ENCODE data around the gene UPP2. TPM values are rescaled to one million over a fixed set of nuclear protein-coding genes. Genes with fewer than 3 reads are reported as not detected.

The UPP2 gene
- total RNA-seq, 1 donor from 2014 or later = not detected

GRCh38 chr2:158112992-158113391 is 11.3 kb downstream of the UPP2 start:
- DNase-seq = no peak

- DNase-seq = no peak
These were observed 12.1 kb downstream of the UPP2 start for GRCh38 chr2:158113741-158114295.

GRCh38 chr2:158114516-158114915 is 12.8 kb downstream of the UPP2 start:
- no peak for DNase-seq

GRCh38 chr2:158115202-158115767 is 13.6 kb downstream of the UPP2 start:
- no peak for DNase-seq

DNA sequence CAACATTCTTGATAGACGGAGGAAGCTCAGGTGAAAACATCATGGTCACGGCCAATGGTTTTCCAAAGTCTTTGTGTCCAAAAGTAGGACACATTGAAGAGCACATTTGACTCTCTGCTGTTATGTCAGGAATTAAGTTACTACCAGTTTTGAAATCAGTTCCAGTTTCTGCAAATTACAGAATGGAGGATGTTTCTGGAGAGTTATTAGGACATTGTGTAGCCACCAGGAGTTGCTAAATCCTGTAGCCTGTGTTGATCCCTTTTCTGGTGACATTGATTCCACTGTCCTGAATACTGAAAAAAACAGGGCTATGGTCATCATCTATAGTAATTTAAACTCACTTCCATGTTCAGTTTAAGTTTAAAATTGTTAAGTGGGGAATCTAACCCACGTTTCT is 15.3 kb downstream of the UPP2 start:
- no peak for DNase-seq

GRCh38 chr2:158120102-158120501 is 18.4 kb downstream of the UPP2 start:
- no peak for DNase-seq

- DNase-seq = no peak
These were observed 19.3 kb downstream of the UPP2 start for GRCh38 chr2:158120664-158121641.

DNA sequence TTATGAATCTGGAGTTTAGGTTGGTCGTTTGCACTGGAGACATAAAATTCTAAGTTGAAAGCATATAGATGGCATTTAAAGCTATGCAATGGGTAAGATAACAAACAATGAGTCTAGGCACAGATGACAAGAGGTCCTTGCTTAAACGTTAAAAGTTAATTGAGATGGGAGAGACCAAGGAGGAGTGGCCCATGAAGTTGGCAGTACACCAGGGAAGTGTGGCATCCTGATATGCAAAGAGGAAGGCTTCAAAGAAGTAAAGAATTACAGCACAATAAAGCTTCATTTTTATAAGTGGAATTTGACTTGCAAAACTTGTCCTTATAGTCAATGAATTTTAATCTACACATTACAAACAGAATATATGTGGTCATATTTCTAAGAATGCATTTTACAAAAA is 23.2 kb downstream of the UPP2 start:
- no peak for DNase-seq

- DNase-seq = no peak
These were observed 24.3 kb downstream of the UPP2 start for GRCh38 chr2:158125756-158126498.

DNA sequence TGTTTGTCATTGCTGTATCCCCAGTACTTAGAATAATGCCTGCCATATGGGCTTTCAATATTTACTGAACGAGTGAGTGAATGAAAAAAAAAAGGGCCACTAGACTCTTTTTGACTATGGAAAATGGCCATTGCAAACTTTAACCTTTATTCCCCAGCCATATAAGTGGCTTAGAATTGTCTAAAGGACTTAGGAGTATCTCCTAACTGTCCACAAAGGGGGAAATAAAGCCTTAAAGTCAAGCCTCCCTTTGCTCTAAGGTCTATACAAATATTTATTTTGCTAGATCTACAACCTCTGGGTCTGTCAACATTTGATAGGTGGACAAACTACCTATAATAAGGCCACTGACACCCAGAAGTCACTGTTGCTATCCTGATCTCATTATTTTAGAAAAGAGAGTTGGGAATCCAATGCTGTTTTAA is 25.7 kb downstream of the UPP2 start:
- no peak for DNase-seq

- no peak for DNase-seq
These were observed 26.7 kb downstream of the UPP2 start for GRCh38 chr2:158128168-158128973.

DNA sequence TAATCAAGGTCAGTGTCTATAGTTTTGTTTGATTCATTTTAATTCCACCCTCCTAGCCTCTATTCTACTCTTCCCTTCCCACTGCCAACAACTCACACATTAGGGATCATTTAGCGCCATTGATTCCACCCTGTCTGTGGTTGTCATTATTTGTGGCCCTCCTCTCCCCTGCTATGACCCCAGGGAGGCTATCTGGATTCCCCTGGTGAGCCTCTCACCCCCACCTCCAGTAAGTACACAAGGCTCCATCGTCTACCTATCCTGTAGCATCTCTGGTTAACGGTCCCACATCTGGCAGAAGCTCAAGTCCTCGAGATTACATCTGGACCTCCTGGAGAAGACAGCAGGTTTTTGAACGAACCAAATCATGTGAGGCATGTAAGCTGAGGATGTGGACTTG is 27.4 kb downstream of the UPP2 start:
- DNase-seq = no peak

GRCh38 chr2:158130832-158131473 is 29.3 kb downstream of the UPP2 start:
- no peak for DNase-seq

- DNase-seq = no peak
These were observed 29.8 kb downstream of the UPP2 start for GRCh38 chr2:158131483-158131912.

DNA sequence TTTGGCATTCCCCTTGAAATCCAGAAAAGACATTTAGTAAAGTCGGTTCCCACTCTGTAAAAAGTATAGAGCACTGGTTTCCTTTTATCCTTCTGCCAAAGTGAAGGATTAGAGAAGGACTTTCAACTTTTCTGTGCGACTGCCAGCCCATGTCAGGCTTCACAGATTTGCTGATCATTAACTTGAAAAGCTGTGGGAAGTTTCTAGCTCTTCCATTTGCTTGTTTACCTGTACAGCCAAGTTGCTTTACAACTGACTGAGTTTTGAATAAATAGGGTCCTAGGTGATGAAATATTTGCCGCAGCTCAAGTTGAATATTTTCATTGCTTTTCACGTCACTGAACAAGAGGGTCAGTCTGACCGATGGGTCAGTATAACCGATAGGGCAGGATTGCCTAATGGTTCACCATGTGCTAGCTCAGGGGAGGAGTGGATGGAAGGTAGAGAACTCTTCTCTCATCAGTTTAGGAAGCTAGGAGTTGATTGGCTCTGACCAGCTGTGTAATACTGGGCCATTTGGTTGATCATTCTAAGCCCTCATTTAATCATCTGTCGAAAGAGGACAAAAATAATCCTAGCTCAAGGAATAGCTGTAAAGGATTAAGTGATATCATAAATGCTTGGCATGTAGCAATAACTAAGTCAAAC is 30.4 kb downstream of the UPP2 start:
- DNase-seq = no peak

- DNase-seq = no peak
These were observed 32.4 kb downstream of the UPP2 start for GRCh38 chr2:158134055-158134454.

GRCh38 chr2:158134655-158135054 is 33.0 kb downstream of the UPP2 start:
- DNase-seq = no peak

DNA sequence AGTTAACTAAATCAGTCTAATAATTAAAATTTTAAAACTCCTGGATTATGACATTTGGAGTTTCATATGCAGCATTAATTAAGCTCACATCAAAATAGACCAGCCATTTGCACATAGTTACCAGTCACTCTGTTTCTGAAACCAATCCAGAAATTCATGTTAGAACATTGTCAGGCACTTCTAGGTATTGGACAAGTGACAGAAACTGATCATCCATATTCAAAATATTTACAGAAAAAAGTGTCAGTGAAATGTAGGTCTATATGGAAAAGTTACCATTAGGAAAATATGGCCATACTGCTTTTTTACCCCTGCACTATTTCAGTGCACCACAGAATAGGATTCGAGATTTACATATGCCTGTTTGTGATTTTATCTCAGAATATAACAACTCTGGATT is 33.4 kb downstream of the UPP2 start:
- DNase-seq = no peak

GRCh38 chr2:158138255-158138654 is 36.6 kb downstream of the UPP2 start:
- DNase-seq = no peak

DNA sequence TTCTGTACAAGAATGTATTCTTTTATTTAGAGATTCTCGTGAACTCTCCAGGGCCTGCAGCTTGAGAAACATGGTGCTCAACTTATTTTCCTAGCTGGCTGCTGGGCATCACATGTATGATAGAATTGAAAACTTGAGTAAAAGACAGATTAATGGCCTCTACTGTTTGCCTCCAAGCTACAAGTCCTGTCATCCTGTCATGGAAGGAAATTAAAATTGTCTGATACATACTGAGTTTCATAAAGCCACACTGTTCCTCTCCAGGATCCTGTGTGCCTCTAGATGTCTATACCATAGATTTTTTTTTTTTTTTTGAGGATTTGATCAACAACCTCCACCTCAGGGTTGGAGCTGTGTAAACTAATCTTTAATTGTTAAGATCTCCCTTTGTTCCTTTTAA is 38.5 kb downstream of the UPP2 start:
- DNase-seq = peak; percentile 7

DNA sequence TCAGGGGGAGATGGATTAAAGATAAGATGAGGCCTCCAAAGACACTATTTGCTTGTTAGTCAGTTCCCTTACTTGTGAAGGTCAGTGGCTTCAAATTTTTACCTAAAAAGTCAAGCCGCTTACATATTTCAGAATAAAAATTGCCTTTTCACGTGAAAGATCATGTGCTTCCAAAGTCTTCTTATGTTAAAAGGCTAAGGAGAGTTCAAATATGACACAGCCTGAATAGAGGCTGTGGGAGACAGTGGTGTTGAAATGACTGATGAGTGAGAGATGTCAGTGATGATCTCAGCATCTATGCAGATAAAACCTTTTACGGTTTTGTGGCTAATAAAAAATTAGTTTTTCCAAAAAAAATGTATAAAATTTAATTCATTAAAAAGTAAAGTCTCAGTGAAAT is 40.5 kb downstream of the UPP2 start:
- no peak for DNase-seq

Data from skin of body (tissue), 2 donors.